PC-3 (cell line): ENCODE results near the gene ST6GAL1.

Experiments used
- EZH2 ChIP-seq: fragments of 300-600 bp; sonication (generic); IDR thresholded peaks from one replicate; pipeline ENCODE4 v1.6.1; 2017; ENCODE audit warnings: antibody characterized with exemption, mild to moderate bottlenecking, low read length; ENCODE audit not compliant: unreplicated experiment
- TF ChIP-seq, protein P1 (sequence below): fragments of 300-600 bp; sonication (generic); conservative IDR thresholded peaks from 2 replicates; pipeline ENCODE4 v1.5.1; 2017; ENCODE audit warnings: antibody characterized with exemption, low read depth, mild to moderate bottlenecking, low read length

GRCh38 chr3:186988806-186989205 lies 58.5 kb downstream of the ST6GAL1 start:
- TF ChIP-seq, protein P1, sequence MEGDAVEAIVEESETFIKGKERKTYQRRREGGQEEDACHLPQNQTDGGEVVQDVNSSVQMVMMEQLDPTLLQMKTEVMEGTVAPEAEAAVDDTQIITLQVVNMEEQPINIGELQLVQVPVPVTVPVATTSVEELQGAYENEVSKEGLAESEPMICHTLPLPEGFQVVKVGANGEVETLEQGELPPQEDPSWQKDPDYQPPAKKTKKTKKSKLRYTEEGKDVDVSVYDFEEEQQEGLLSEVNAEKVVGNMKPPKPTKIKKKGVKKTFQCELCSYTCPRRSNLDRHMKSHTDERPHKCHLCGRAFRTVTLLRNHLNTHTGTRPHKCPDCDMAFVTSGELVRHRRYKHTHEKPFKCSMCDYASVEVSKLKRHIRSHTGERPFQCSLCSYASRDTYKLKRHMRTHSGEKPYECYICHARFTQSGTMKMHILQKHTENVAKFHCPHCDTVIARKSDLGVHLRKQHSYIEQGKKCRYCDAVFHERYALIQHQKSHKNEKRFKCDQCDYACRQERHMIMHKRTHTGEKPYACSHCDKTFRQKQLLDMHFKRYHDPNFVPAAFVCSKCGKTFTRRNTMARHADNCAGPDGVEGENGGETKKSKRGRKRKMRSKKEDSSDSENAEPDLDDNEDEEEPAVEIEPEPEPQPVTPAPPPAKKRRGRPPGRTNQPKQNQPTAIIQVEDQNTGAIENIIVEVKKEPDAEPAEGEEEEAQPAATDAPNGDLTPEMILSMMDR = no peak
- TF ChIP-seq EZH2 = no peak
